HG03558 (cell line): Measurements from ENCODE around the gene PCDHA8.
"Not testable (repeated sequence)": the region's sequence is repeated elsewhere in the genome, so short reads cannot be mapped to it uniquely, and the experiment has no call there.

Experiments
- ATAC-seq: cut with Tn5 transposase; IDR thresholded peaks from one replicate; pipeline ENCODE4 v1.9.1; 2021; ENCODE audit warnings: moderate number of reproducible peaks; ENCODE audit not compliant: unreplicated experiment; ENCODE audit errors: extremely low read depth

PCDHA8 gene

DNA sequence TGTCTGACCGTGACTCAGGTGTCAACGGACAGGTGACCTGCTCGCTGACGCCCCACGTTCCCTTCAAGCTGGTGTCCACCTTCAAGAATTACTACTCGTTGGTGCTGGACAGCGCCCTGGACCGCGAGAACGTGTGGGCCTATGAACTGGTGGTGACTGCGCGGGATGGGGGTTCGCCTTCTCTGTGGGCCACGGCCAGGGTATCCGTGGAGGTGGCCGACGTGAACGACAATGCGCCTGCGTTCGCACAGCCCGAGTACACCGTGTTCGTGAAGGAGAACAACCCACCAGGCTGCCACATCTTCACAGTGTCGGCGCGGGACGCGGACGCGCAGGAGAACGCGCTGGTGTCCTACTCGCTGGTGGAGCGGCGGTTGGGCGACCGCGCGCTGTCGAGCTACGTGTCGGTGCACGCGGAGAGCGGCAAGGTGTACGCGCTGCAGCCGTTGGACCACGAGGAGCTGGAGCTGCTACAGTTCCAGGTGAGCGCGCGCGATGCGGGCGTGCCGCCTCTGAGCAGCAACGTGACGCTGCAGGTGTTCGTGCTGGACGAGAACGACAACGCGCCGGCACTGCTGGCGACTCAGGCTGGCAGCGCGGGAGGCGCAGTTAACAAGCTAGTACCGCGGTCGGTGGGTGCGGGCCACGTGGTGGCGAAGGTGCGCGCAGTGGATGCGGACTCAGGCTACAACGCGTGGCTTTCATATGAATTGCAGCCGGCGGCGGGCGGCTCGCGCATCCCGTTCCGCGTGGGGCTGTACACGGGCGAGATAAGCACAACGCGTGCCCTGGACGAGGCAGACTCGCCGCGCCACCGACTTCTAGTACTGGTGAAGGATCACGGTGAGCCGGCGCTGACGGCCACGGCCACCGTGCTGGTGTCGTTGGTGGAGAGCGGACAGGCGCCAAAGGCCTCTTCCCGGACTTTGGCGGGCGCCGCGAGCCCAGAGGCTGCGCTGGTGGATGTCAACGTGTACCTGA, 29.5 kb downstream of the PCDHA8 start:
- ATAC-seq = no peak

DNA sequence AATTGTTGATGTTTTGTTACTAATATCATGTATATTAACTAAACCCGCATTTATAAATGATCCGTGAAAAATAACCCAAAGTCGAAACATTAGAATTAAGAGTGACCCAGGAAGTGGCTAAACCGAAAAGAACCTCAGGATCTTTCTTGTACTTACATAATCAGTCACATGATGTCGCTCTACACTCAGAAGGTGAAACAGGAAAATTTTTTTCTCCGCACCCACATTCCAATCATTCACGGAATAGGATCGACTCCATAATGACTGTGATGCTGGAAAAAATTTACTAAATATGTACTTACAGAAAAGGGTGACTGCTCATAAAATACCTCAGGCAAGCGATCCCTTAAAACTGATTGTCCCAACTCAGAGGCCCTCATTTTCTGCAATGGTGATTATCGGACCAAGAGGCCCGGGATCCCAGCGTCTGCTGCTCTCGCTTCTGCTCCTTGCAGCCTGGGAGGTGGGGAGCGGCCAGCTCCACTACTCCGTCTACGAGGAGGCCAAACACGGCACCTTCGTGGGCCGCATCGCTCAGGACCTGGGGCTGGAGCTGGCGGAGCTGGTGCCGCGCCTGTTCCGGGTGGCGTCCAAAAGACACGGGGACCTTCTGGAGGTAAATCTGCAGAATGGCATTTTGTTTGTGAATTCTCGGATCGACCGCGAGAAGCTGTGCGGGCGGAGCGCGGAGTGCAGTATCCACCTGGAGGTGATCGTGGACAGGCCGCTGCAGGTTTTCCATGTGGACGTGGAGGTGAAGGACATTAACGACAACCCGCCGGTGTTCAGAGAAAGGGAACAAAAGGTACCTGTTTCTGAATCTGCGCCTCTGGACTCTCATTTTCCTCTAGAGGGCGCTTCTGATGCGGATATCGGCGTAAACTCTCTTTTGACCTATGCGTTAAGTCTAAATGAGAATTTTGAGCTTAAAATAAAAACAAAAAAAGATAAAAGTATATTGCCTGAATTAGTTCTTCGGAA, 34.4 kb downstream of the PCDHA8 start, which contains the start of gene PCDHA12:
Gene PCDHA12 (plus strand): TSS at position 224 of the 981 bp plus-strand sequence. CDS start 165 bp downstream, at position 389.
- ATAC-seq = no peak

DNA sequence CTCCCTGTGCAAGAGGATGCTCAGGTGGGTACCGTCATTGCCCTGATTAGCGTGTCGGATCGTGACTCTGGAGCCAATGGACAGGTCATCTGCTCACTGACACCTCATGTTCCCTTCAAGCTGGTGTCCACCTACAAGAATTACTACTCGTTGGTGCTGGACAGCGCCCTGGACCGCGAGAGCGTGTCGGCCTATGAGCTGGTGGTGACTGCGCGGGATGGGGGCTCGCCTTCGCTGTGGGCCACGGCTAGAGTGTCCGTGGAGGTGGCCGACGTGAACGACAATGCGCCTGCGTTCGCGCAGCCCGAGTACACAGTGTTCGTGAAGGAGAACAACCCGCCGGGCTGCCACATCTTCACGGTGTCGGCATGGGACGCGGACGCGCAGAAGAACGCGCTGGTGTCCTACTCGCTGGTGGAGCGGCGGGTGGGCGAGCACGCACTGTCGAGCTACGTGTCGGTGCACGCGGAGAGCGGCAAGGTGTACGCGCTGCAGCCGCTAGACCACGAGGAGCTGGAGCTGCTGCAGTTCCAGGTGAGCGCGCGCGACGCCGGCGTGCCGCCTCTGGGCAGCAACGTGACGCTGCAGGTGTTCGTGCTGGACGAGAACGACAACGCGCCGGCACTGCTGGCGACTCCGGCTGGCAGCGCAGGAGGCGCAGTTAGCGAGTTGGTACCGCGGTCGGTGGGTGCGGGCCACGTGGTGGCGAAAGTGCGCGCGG, 35.7 kb downstream of the PCDHA8 start:
- not testable (repeated sequence) for ATAC-seq

DNA sequence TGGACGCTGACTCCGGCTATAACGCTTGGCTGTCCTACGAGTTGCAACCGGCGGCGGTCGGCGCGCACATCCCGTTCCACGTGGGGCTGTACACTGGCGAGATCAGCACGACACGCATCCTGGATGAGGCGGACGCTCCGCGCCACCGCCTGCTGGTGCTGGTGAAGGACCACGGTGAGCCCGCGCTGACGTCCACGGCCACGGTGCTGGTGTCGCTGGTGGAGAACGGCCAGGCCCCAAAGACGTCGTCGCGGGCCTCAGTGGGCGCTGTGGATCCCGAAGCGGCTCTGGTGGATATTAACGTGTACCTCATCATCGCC, 36.2 kb downstream of the PCDHA8 start:
- no peak for ATAC-seq

DNA sequence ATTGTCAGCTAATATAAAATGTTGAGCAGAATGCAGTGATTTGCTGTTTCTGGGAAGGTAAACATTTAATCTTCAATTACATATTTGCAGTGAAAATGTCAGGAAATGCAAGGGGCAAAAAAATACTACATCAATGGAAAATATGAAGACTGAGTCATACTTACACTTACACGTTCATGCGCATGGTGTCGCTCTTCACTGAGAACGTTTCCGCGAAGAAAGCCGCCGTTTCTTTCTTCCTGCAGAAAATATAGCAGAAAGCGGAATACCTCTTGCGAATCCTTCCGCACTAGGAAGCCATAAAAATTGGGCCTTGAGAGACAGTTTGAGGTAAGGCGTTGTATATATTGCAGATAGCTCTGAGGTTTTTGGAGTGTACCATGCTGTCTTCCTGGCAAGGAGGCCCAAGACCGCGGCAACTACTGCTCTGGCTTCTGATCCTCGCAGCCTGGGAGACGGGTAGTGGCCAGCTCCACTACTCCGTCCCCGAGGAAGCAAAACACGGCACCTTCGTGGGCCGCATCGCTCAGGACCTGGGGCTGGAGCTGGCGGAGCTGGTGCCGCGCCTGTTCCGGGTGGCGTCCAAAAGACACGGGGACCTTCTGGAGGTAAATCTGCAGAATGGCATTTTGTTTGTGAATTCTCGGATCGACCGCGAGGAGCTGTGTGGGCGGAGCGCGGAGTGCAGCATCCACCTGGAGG, 41.1 kb downstream of the PCDHA8 start, which contains the start of gene PCDHA13:
Gene PCDHA13 (plus strand): TSS at position 236 of the 702 bp plus-strand sequence. CDS start 145 bp downstream, at position 381.
- ATAC-seq = no peak

DNA sequence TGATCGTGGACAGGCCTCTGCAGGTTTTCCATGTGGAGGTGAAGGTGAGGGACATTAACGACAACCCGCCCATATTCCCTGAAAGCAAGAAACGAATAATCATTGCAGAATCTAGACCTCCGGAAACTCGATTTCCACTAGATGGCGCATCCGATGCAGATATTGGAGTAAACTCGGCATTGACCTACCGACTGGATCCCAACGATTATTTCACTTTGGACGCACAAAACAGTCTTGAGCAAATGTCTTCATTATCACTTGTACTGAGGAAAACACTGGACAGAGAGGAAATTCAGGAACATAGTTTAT, 41.6 kb downstream of the PCDHA8 start:
- ATAC-seq = no peak

DNA sequence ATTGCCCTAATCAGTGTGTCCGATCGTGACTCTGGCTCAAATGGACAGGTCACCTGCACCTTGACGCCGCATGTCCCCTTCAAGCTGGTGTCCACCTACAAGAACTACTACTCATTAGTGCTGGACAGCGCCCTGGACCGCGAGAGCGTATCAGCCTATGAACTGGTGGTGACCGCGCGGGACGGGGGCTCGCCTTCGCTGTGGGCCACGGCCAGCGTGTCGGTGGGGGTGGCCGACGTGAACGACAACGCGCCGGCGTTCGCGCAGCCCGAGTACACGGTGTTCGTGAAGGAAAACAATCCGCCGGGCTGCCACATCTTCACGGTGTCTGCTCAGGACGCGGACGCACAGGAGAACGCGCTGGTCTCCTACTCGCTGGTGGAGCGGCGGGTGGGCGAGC, 42.4 kb downstream of the PCDHA8 start:
- no peak for ATAC-seq

DNA sequence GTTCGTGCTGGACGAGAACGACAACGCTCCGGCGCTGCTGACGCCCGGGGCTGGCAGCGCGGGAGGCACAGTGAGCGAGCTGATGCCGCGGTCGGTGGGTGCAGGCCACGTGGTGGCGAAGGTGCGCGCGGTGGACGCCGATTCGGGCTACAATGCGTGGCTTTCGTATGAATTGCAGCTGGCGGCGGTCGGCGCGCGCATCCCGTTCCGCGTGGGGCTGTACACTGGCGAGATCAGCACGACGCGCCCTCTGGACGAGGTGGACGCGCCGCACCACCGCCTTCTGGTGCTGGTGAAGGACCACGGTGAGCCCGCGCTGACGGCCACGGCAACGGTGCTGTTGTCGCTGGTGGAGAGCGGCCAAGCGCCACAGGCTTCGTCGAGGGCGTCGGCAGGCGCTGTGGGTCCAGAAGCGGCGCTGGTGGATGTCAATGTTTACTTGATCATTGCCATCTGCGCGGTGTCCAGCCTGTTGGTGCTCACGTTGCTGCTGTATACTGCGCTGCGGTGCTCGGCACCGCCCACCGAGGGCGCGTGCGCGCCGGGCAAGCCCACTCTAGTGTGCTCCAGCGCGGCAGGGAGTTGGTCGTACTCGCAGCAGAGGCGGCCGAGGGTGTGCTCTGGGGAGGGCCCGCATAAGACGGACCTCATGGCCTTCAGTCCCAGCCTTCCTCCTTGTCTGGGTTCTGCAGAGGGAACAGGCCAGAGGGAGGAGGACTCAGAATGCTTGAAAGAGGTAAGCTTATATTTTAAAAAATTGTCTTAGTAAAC, 43.1 kb downstream of the PCDHA8 start:
- ATAC-seq = no peak
